DOHH2 (cell line): ENCODE data around the gene YPEL3.

Experiments used
- H3F3A ChIP-seq: fragments of 200-600 bp; sonication (generic), shearing (Covaris generic); 2 replicates; pipeline ENCODE4 v1.6.0; 2016; ENCODE audit warnings: antibody characterized with exemption, mild to moderate bottlenecking; ENCODE audit not compliant: control insufficient read depth, insufficient read depth
- H3K27ac ChIP-seq: fragments of 200-600 bp; sonication (generic); 2 replicates; pipeline ENCODE4 v1.5.1; 2014; ENCODE audit warnings: low read depth, mild to moderate bottlenecking, low read length, moderate library complexity
- H3K27me3 ChIP-seq: fragments of 200-600 bp; sonication (generic); 2 replicates; pipeline ENCODE4 v1.6.1; 2014; ENCODE audit warnings: mild to moderate bottlenecking, low read length, mixed read lengths; ENCODE audit not compliant: control insufficient read depth
- H3K36me3 ChIP-seq: fragments of 200-600 bp; sonication (generic); 2 replicates; pipeline ENCODE4 v1.6.1; 2014; ENCODE audit warnings: mild to moderate bottlenecking, low read length, moderate library complexity, mixed read lengths; ENCODE audit not compliant: control insufficient read depth
- H3K4me1 ChIP-seq: fragments of 200-600 bp; sonication (generic); 2 replicates; pipeline ENCODE4 v1.6.1; 2014; ENCODE audit warnings: mild to moderate bottlenecking, low read length, mixed read lengths; ENCODE audit not compliant: control insufficient read depth
- H3K4me2 ChIP-seq: fragments of 200-600 bp; sonication (generic); 2 replicates; pipeline ENCODE4 v1.6.0; 2014; ENCODE audit warnings: mild to moderate bottlenecking, low read length, moderate library complexity
- H3K4me3 ChIP-seq: fragments of 200-600 bp; sonication (generic); 2 replicates; pipeline ENCODE4 v1.5.1; 2014; ENCODE audit warnings: mild to moderate bottlenecking, low read length, mixed read lengths
- H3K79me2 ChIP-seq: fragments of 200-600 bp; sonication (generic); 2 replicates; pipeline ENCODE4 v1.6.1; 2014; ENCODE audit warnings: mild to moderate bottlenecking, low read length, mixed read lengths; ENCODE audit not compliant: control insufficient read depth
- H3K9me2 ChIP-seq: fragments of 200-600 bp; sonication (generic); replicated peaks from 2 replicates; pipeline ENCODE4 v1.6.1; 2014; ENCODE audit warnings: mild to moderate bottlenecking, low read length, mixed read lengths; ENCODE audit not compliant: control insufficient read depth
- H3K9me3 ChIP-seq: fragments of 200-600 bp; sonication (generic); 2 replicates; pipeline ENCODE4 v1.6.1; 2014; ENCODE audit warnings: antibody characterized with exemption, low read length, mixed read lengths; ENCODE audit not compliant: control insufficient read depth, insufficient read depth
- H4K20me1 ChIP-seq: fragments of 200-600 bp; sonication (generic); 2 replicates; pipeline ENCODE4 v1.6.0; 2014; ENCODE audit warnings: low read depth, mild to moderate bottlenecking, antibody characterized with exemption, low read length, moderate library complexity; ENCODE audit not compliant: control insufficient read depth, insufficient read depth
- CTCF ChIP-seq: fragments of 200-600 bp; sonication (generic); IDR thresholded peaks from one replicate; pipeline ENCODE4 v1.5.1; 2014; ENCODE audit warnings: antibody characterized with exemption, mild to moderate bottlenecking, low read depth, low read length; ENCODE audit not compliant: poor library complexity, severe bottlenecking
- EZH2phosphoT487 ChIP-seq: fragments of 200-600 bp; sonication (generic); IDR thresholded peaks from 2 replicates; pipeline ENCODE4 v1.6.1; 2017; ENCODE audit warnings: borderline replicate concordance, mild to moderate bottlenecking, antibody characterized with exemption, low read length, moderate library complexity, mixed read lengths

The YPEL3 gene

GRCh38 chr16:30112197-30113030, 16.4 kb upstream of the YPEL3 start:
- Histone ChIP-seq H3K79me2 (no peaks in the 10 kb centered on the region), H3F3A (no peaks in the 10 kb centered on the region), H3K27me3 (no peaks in the 10 kb centered on the region), H3K36me3 (peaks cover 12% of the 10 kb centered on the region), H3K4me3 (no peak overlapping the region), H3K27ac (no peak overlapping the region), H3K4me2 (peak overlapping the region; percentile 21; the same call in 1 of the 2 replicates), H3K9me3 (no peaks in the 10 kb centered on the region), H3K9me2 (no peaks in the 10 kb centered on the region), H3K4me1 (peaks cover 22% of the 10 kb centered on the region), H4K20me1 (no peaks in the 10 kb centered on the region)
- TF ChIP-seq CTCF: peak; percentile 92
- TF ChIP-seq EZH2phosphoT487: no peak

GRCh38 chr16:30110661-30111060, 14.6 kb upstream of the YPEL3 start:
- H3K4me1 ChIP-seq: peaks cover 22% of the 10 kb centered on the region
- H3K36me3 ChIP-seq: peaks cover 3% of the 10 kb centered on the region; the same call in 1 of the 2 replicates

GRCh38 chr16:30108059-30108850, 12.2 kb upstream of the YPEL3 start:
- H3K9me2 ChIP-seq: no peaks in the 10 kb centered on the region
- peaks cover 9% of the 10 kb centered on the region; the same call in 1 of the 2 replicates for H3K4me1 ChIP-seq
- peaks cover 3% of the 10 kb centered on the region; the same call in 1 of the 2 replicates for H3K36me3 ChIP-seq
- no peak overlapping the region for H3K27ac ChIP-seq
- no peaks in the 10 kb centered on the region for H3K9me3 ChIP-seq
- H3K4me2 ChIP-seq: no peak overlapping the region
- H3K4me3 ChIP-seq: no peak overlapping the region
- H3F3A ChIP-seq: no peaks in the 10 kb centered on the region
- no peaks in the 10 kb centered on the region for H3K79me2 ChIP-seq
- no peaks in the 10 kb centered on the region for H4K20me1 ChIP-seq
- no peak for TF ChIP-seq EZH2phosphoT487
- TF ChIP-seq CTCF: no peak
- H3K27me3 ChIP-seq: no peaks in the 10 kb centered on the region

More at GRCh38 chr16:30110661-30111060, 14.6 kb upstream of the YPEL3 start:
- H3K4me2 ChIP-seq: no peak overlapping the region
- H3K4me3 ChIP-seq: no peak overlapping the region
- no peaks in the 10 kb centered on the region for H3K9me3 ChIP-seq
- H4K20me1 ChIP-seq: no peaks in the 10 kb centered on the region
- H3K9me2 ChIP-seq: no peaks in the 10 kb centered on the region
- H3K79me2 ChIP-seq: no peaks in the 10 kb centered on the region
- no peak overlapping the region for H3K27ac ChIP-seq
- H3K27me3 ChIP-seq: no peaks in the 10 kb centered on the region
- TF ChIP-seq EZH2phosphoT487: no peak
- TF ChIP-seq CTCF: no peak
- H3F3A ChIP-seq: no peaks in the 10 kb centered on the region
